WI38 (cell line): ENCODE data around the gene TTLL11.

ENCODE experiments used
- H3K4me3 ChIP-seq: 2 replicates; pipeline ENCODE4 v1.5.1; 2011; ENCODE audit warnings: low read depth, mild to moderate bottlenecking, control low read depth, low read length
- CTCF ChIP-seq: IDR thresholded peaks from 2 replicates; pipeline ENCODE4 v1.5.1; 2012; ENCODE audit warnings: low read depth, mild to moderate bottlenecking, control low read depth, low read length

Gene TTLL11

GRCh38 chr9:121860213-121860612 is 232.9 kb downstream of the TTLL11 start:
- TF ChIP-seq CTCF = no peak
- H3K4me3 ChIP-seq = no peak overlapping the region

- TF ChIP-seq CTCF = no peak
- H3K4me3 ChIP-seq = no peak overlapping the region
Measured at GRCh38 chr9:121859646-121860045, 233.5 kb downstream of the TTLL11 start.

GRCh38 chr9:121858788-121859187 is 234.3 kb downstream of the TTLL11 start:
- no peak overlapping the region for H3K4me3 ChIP-seq
- TF ChIP-seq CTCF = no peak

GRCh38 chr9:121857928-121858327 is 235.2 kb downstream of the TTLL11 start:
- no peak overlapping the region for H3K4me3 ChIP-seq
- no peak for TF ChIP-seq CTCF

- no peak overlapping the region for H3K4me3 ChIP-seq
- no peak for TF ChIP-seq CTCF
Measured at GRCh38 chr9:121855476-121855875, 237.6 kb downstream of the TTLL11 start.

- no peak for TF ChIP-seq CTCF
- H3K4me3 ChIP-seq = no peak overlapping the region
Measured at GRCh38 chr9:121853617-121854395, 239.3 kb downstream of the TTLL11 start.

- no peak for TF ChIP-seq CTCF
- no peak overlapping the region for H3K4me3 ChIP-seq
Measured at GRCh38 chr9:121852651-121853616, 240.2 kb downstream of the TTLL11 start.
